ENCODE results near the gene AKAP8L. TPM values are rescaled to one million over a fixed set of nuclear protein-coding genes. Genes with fewer than 3 reads are reported as not detected.
A peak's percentile ranks its signal among the peaks of the same experiment; 100 is the strongest.

AKAP8L gene
- total and polyA plus RNA-seq, 11 donors, result 43.3 to 72.2 (median 60.1) TPM

DNA sequence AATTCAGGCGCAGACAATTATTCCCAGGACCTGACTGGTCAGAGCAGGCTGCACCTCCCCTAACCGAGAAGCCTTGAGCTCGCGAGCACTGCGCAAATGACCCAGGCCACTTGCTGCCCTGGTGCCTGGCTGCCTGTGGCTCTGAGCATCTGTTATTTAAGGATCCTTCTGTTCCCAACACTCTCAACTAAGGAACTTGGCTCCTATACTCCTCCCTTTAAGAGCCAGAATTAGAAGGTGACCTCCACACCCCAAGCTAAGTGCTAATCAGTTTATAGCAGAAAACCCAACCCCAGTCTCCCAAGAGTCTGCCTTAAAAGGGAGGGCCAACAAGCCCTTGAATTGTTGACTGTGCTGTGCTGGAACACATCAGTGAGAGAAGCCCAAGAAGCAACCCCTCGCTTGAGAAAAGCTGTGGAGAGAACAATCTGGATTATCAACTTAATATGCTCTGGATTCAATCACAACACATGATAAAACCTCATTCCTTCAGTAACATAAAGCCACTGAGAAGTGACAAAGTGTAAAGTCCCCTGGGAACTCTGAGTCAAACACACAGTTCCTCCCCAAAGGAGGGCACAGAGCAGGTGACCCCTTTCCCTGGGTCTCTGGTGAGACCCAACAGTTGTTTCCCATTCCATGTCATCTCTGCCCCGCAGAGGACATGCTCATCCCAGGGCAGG, 14.6 kb downstream of the AKAP8L start:
- Histone ChIP-seq H3K4me3 (peak overlapping the region in 2 of 12 donors; percentile 16 to 24), H3K27me3 (no peaks in the 10 kb centered on the region), H3K27ac (peak overlapping the region; percentile 19 to 85 (median 72)), H3K9me3 (no peaks in the 10 kb centered on the region), H3K36me3 (peaks cover 0 to 77% (median 47%) of the 10 kb centered on the region in 9 donors), H3K4me1 (peaks cover 14 to 78% (median 56%) of the 10 kb centered on the region in 12 donors)
- no peak for TF ChIP-seq CTCF (IDR thresholded peaks at IDR 0.05)
- no peak for TF ChIP-seq POLR2A (IDR thresholded peaks at IDR 0.05)
- ATAC-seq (peak; percentile 38 to 71 (median 64)), DNase-seq (peak in 1 of 5 donors; percentile 66)
- 46 to 57% (median 50%) methylated on average over 7 of the region's 7 CpGs for WGBS, 4 donors
- intact Hi-C loops (cut with DNase I), result loop anchor here in 1 of 10 donors (1.0 kb wide), 1 partner anchor 25 kb away; the partner anchor contains the start of gene AKAP8

GRCh38 chr19:15403151-15403531, 15.6 kb downstream of the AKAP8L start:
- H3K36me3 ChIP-seq, result peaks cover 0 to 77% (median 48%) of the 10 kb centered on the region in 9 donors

DNA sequence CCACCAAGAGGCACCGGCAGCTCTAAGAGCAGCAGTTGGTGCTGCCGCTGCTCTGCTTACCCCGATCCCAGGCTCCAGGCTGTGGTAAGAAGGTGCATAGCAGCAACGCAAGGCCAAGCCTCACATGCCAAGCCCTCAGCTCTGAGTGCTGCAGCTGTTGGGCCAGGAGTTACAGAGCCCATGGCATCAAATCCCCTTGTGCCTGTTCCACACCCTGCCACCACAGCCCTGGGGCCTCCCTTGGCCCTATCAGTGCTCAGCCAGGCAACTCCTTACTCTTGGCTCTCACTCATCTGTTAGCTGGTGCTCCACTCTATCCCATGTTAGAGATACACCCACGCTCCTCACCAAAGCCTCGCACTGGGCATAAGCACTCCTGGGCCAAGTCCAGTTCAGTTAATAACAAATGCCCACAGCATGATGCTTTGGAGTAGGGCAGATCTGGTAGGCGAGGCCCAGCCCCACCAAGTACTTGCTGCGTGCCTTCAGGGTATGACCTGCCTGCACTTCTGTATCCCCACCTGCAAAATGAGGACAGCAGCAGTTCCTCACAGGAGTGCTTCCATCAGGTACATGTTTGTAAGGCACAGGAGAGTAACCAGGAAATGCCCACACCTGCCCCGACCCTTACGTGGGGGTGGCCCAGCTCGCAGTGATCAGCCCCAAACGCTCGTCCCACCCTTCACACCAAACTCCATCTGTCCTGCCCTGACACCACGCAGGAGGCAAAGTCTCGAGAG, 16.2 kb downstream of the AKAP8L start:
- peaks cover 14 to 77% (median 51%) of the 10 kb centered on the region in 12 donors for H3K4me1 ChIP-seq
- H3K4me3 ChIP-seq, result peak overlapping the region in 1 of 12 donors; percentile 24
- ATAC-seq (peak; percentile 74 to 88 (median 86)), DNase-seq (peak in 3 of 5 donors; percentile 60 to 78 (median 64))
- TF ChIP-seq POLR2A (IDR thresholded peaks at IDR 0.05), result no peak
- H3K27ac ChIP-seq, result peak overlapping the region in 10 of 12 donors; percentile 52 to 85 (median 70)
- intact Hi-C loops (cut with DNase I), result no loop called here
- H3K27me3 ChIP-seq, result no peaks in the 10 kb centered on the region
- no peaks in the 10 kb centered on the region for H3K9me3 ChIP-seq
- peaks cover 0 to 77% (median 54%) of the 10 kb centered on the region in 9 donors for H3K36me3 ChIP-seq
- 64 to 72% (median 67%) methylated on average over 12 to 15 of the region's 15 CpGs for WGBS, 4 donors

More at GRCh38 chr19:15403151-15403531, 15.6 kb downstream of the AKAP8L start:
- intact Hi-C loops (cut with DNase I), result no loop called here
- ATAC-seq, result no peak
- H3K27ac ChIP-seq, result peak overlapping the region in 10 of 12 donors; percentile 53 to 85 (median 72)
- H3K4me3 ChIP-seq, result peak overlapping the region in 1 of 12 donors; percentile 24
- H3K9me3 ChIP-seq, result no peaks in the 10 kb centered on the region
- 75 to 84% (median 82%) methylated on average over 10 of the region's 10 CpGs for WGBS, 4 donors
- no peak for DNase-seq
- no peak for TF ChIP-seq POLR2A (IDR thresholded peaks at IDR 0.05)
- no peak for TF ChIP-seq CTCF (IDR thresholded peaks at IDR 0.05)
- H3K27me3 ChIP-seq, result no peaks in the 10 kb centered on the region
- H3K4me1 ChIP-seq, result peaks cover 14 to 76% (median 54%) of the 10 kb centered on the region in 12 donors

DNA sequence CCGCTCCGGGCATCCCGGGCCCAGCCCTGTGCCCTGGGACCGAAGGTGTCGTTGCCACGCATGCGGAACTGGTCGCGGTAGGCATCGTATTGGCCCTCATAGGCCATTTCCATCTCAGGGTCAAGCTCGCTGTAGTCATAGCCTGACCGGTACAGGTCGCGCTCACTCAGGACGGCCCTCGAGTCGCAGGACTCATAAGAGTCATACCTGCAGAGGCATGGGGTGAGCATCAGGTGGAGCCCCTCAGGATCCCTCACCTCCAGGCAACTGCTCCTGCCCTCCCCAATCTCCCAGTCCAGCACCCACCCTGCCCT, 17.4 kb downstream of the AKAP8L start:
- TF ChIP-seq CTCF (IDR thresholded peaks at IDR 0.05), result no peak
- TF ChIP-seq POLR2A (IDR thresholded peaks at IDR 0.05), result no peak
- Histone ChIP-seq H3K27me3 (no peaks in the 10 kb centered on the region), H3K4me3 (no peak overlapping the region), H3K36me3 (peaks cover 0 to 79% (median 66%) of the 10 kb centered on the region in 9 donors), H3K27ac (peak overlapping the region in 3 of 12 donors; percentile 53 to 85 (median 74)), H3K4me1 (peaks cover 14 to 65% (median 44%) of the 10 kb centered on the region in 12 donors), H3K9me3 (no peaks in the 10 kb centered on the region)
- DNase-seq (no peak), ATAC-seq (no peak)
- intact Hi-C loops (cut with DNase I), result no loop called here
- WGBS, 4 donors, result 93 to 97% (median 95%) methylated on average over 14 to 17 of the region's 17 CpGs

Data from heart left ventricle (tissue), 16 donors.